CD4-positive, alpha-beta T cell (primary cell): Measurements from ENCODE around the gene RPS16. TPM values are rescaled to one million over a fixed set of nuclear protein-coding genes. Genes with fewer than 3 reads are reported as not detected.
A peak's percentile ranks its signal among the peaks of the same experiment; 100 is the strongest.

Experiments
- ATAC-seq: fragments of 200-7000 bp; cut with Tn5 transposase; one replicate; pipeline ENCODE4 v1.10.0; 2022; ENCODE audit warnings: mild to moderate bottlenecking; ENCODE audit not compliant: poor library complexity
- CTCF ChIA-PET: fragments of 350-600 bp; sonication (Branson Sonifier 250); formaldehyde crosslinking; loops from one replicate; lab custom pipeline; 2021; ENCODE audit warnings: antibody characterized with exemption, inconsistent platforms; lab: Charles Lee
- POLR2A ChIA-PET: fragments of 350-600 bp; sonication (Branson Sonifier 250); formaldehyde crosslinking; loops from one replicate; lab custom pipeline; 2021; ENCODE audit warnings: antibody characterized with exemption, inconsistent platforms; lab: Charles Lee
- DNase-seq, 14 experiments: peaks; one replicate each; pipeline ENCODE4 v3.0.0-alpha.2; 2013 to 2020; ENCODE audit warnings: mixed read lengths in 2 of 14
- H3K27ac ChIP-seq, 2 donors: one replicate each; pipeline versions ENCODE4 v1.5.1 to v1.7.0; 2013; ENCODE audit warnings: low read length in 2 of 2, low read depth in 1 of 2, mild to moderate bottlenecking in 1 of 2
- H3K27me3 ChIP-seq, 2 experiments: 1 replicate in 1 of 2; 2 replicates in 1 of 2; pipeline versions ENCODE4 v1.6.1 to v1.7.0; 2013; ENCODE audit warnings: low read length in 2 of 2, control low read depth in 1 of 2, mild to moderate bottlenecking in 1 of 2, moderate library complexity in 1 of 2; ENCODE audit not compliant: insufficient read depth in 2 of 2, control insufficient read depth in 1 of 2
- H3K36me3 ChIP-seq: one replicate; pipeline ENCODE4 v1.6.1; 2013; ENCODE audit warnings: low read length, control low read depth; ENCODE audit not compliant: insufficient read depth
- H3K4me1 ChIP-seq: one replicate; pipeline ENCODE4 v1.6.1; 2013; ENCODE audit warnings: low read length, control low read depth; ENCODE audit not compliant: insufficient read depth
- H3K4me3 ChIP-seq: one replicate; pipeline ENCODE4 v1.5.1; 2013; ENCODE audit warnings: mild to moderate bottlenecking, low read length, moderate library complexity
- H3K9me3 ChIP-seq, 2 experiments: 1 replicate in 1 of 2; 2 replicates in 1 of 2; pipeline versions ENCODE4 v1.6.1 to v1.7.0; 2013; ENCODE audit warnings: low read length in 2 of 2, mild to moderate bottlenecking in 2 of 2, control low read depth in 1 of 2, moderate library complexity in 1 of 2; ENCODE audit not compliant: control insufficient read depth in 1 of 2, insufficient read depth in 1 of 2
- H3K27ac Mint-ChIP-seq: one replicate; pipeline ENCODE4 v1.8.0; 2020; ENCODE audit warnings: mixed read lengths
- H3K27me3 Mint-ChIP-seq: one replicate; pipeline ENCODE4 v1.8.0; 2021; ENCODE audit warnings: mixed read lengths
- H3K36me3 Mint-ChIP-seq: one replicate; pipeline ENCODE4 v1.8.0; 2021; ENCODE audit warnings: low read depth, mixed read lengths
- H3K4me1 Mint-ChIP-seq: one replicate; pipeline ENCODE4 v1.8.0; 2021; ENCODE audit warnings: low read depth, mixed read lengths
- H3K4me3 Mint-ChIP-seq: one replicate; pipeline ENCODE4 v1.8.0; 2020; ENCODE audit warnings: mild to moderate bottlenecking, mixed read lengths
- H3K9me3 Mint-ChIP-seq: one replicate; pipeline ENCODE4 v1.8.0; 2020; ENCODE audit warnings: mixed read lengths
- CTCF ChIP-seq: fragments of 200-600 bp; IDR thresholded peaks from one replicate; pipeline ENCODE4 v1.8.0; 2022; ENCODE audit warnings: antibody characterized with exemption, mild to moderate bottlenecking
- intact Hi-C, 2 experiments: fragments of 100-400 bp; cut with DNase I in 1 of 2; cut with micrococcal nuclease in 1 of 2; formaldehyde crosslinking; loops; one replicate each; pipeline versions ENCODE4 v1.15.1 to v1.9.0; 2023 to 2025; cut with DNase I, micrococcal nuclease
- polyA plus RNA-seq, 2 donors: library from polyadenylated mRNA; unstranded; fragments of 120-200 nt; gene quantifications; one replicate each; pipeline ENCODE4 v1.2.1, GENCODE V29; 2013
- total RNA-seq, 174 experiments: library from RNA in 2 of 174; stranded (reverse) in 2 of 174; gene quantifications; one replicate each; pipeline ENCODE4 v1.2.3 and lab custom pipeline; 2021 to 2026

The RPS16 gene
- total RNA-seq (1,000 to 10,000 TPM; 4,625 to 4,839 TPM), total RNA-seq (lab: John Stamatoyannopoulos, UW) (18.8 to 1,154 (median 580) reads per million in 172 experiments)
- 4,974 TPM for polyA plus RNA-seq (2013, experiment 1 of 2)
- 4,121 TPM for polyA plus RNA-seq (2013, experiment 2 of 2)

- DNase-seq (peak; percentile 97 to 99 (median 99)), ATAC-seq (peak; percentile 86)
- Mint-ChIP-seq H3K36me3 (peaks cover 51% of the 10 kb centered on the region), H3K4me3 (peak within 1 kb of the TSS; percentile 99), H3K27me3 (no peaks in the 10 kb centered on the region), H3K27ac (peak within 1 kb of the TSS; percentile 93), H3K9me3 (no peaks in the 10 kb centered on the region), H3K4me1 (peaks cover 54% of the 10 kb centered on the region)
- Histone ChIP-seq H3K4me3 (peak within 1 kb of the TSS; percentile 96), H3K9me3 (no peaks in the 10 kb centered on the region), H3K27ac (peak within 1 kb of the TSS; percentile 87 to 90), H3K36me3 (peaks cover 33% of the 10 kb centered on the region), H3K4me1 (peaks cover 55% of the 10 kb centered on the region), H3K27me3 (no peaks in the 10 kb centered on the region)
- POLR2A ChIA-PET, result interaction anchor here (0.6 to 5.9 kb wide), 41 partner anchors 9 to 1928 kb away, joined by 3 to 163 read pairs (median 5); partner anchors contain the start of genes AKT2, B9D2, C19orf47 and DYRK1B
- TF ChIP-seq CTCF, result no peak
- intact Hi-C loops, result loop anchor here (1.0 to 5.0 kb wide), 9 partner anchors 10 to 397 kb away; partner anchors contain the start of genes MED29 (in 2 of the 2), PAF1 (in 2 of the 2), PLEKHG2 (in 2 of the 2) and SUPT5H (in 2 of the 2)
- CTCF ChIA-PET, result interaction anchor here (0.7 to 1.9 kb wide), 8 partner anchors 10 to 67 kb away, joined by 3 to 14 read pairs (median 5); partner anchors contain the start of genes MED29, PAF1, PLEKHG2 and SUPT5H
Measured at GRCh38 chr19:39435499-39436349, at the start of gene RPS16. RPS16 (minus strand) TSS chr19:39435949; CDS start chr19:39435895, 54 bp downstream.

- POLR2A ChIA-PET, result no interaction called here
- CTCF ChIA-PET, result no interaction called here
- H3K4me1 Mint-ChIP-seq, result peaks cover 31% of the 10 kb centered on the region
Measured at GRCh38 chr19:39483141-39483540, 47.4 kb upstream of the RPS16 start.

More at GRCh38 chr19:39483141-39483540, 47.4 kb upstream of the RPS16 start:
- H3K27ac Mint-ChIP-seq, result no peak overlapping the region
- H3K27me3 ChIP-seq, result no peaks in the 10 kb centered on the region
- H3K27ac ChIP-seq, result no peak overlapping the region
- TF ChIP-seq CTCF, result no peak
- peak overlapping the region; percentile 65 for H3K4me3 Mint-ChIP-seq
- no peaks in the 10 kb centered on the region for H3K9me3 Mint-ChIP-seq
- ATAC-seq (no peak), DNase-seq (no peak)
- H3K9me3 ChIP-seq, result no peaks in the 10 kb centered on the region
- H3K27me3 Mint-ChIP-seq, result no peaks in the 10 kb centered on the region
- peaks cover 40% of the 10 kb centered on the region for H3K36me3 ChIP-seq
- intact Hi-C loops, result loop anchor here in 1 of 2 experiments (5.0 kb wide), 1 partner anchor 36 kb away; the partner anchor contains the start of gene SUPT5H
- H3K36me3 Mint-ChIP-seq, result peaks cover 46% of the 10 kb centered on the region
- peaks cover 23% of the 10 kb centered on the region for H3K4me1 ChIP-seq
- no peak overlapping the region for H3K4me3 ChIP-seq
